Measurements from ENCODE around the gene CEBPE. TPM values are rescaled to one million over a fixed set of nuclear protein-coding genes. Genes with fewer than 3 reads are reported as not detected.

Gene CEBPE
- total and polyA plus RNA-seq, 8 donors: 0.14 to 1.0 (median 0.23) TPM; not detected in 2

- DNase-seq (no peak), ATAC-seq (no peak)
- Histone ChIP-seq H3K27ac (no peak overlapping the region), H3K4me3 (no peak overlapping the region), H3K4me1 (peaks cover 12 to 62% of the 10 kb centered on the region in 2 donors), H3K27me3 (no peaks in the 10 kb centered on the region), H3K36me3 (peaks cover 3 to 80% of the 10 kb centered on the region in 2 donors), H3K9me3 (no peaks in the 10 kb centered on the region)
- intact Hi-C loops (cut with DNase I): no loop called here
- TF ChIP-seq, protein P1, sequence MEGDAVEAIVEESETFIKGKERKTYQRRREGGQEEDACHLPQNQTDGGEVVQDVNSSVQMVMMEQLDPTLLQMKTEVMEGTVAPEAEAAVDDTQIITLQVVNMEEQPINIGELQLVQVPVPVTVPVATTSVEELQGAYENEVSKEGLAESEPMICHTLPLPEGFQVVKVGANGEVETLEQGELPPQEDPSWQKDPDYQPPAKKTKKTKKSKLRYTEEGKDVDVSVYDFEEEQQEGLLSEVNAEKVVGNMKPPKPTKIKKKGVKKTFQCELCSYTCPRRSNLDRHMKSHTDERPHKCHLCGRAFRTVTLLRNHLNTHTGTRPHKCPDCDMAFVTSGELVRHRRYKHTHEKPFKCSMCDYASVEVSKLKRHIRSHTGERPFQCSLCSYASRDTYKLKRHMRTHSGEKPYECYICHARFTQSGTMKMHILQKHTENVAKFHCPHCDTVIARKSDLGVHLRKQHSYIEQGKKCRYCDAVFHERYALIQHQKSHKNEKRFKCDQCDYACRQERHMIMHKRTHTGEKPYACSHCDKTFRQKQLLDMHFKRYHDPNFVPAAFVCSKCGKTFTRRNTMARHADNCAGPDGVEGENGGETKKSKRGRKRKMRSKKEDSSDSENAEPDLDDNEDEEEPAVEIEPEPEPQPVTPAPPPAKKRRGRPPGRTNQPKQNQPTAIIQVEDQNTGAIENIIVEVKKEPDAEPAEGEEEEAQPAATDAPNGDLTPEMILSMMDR (IDR thresholded peaks at IDR 0.05): no peak
Observed at GRCh38 chr14:23074906-23075305, 44.1 kb downstream of the CEBPE start.

DNA sequence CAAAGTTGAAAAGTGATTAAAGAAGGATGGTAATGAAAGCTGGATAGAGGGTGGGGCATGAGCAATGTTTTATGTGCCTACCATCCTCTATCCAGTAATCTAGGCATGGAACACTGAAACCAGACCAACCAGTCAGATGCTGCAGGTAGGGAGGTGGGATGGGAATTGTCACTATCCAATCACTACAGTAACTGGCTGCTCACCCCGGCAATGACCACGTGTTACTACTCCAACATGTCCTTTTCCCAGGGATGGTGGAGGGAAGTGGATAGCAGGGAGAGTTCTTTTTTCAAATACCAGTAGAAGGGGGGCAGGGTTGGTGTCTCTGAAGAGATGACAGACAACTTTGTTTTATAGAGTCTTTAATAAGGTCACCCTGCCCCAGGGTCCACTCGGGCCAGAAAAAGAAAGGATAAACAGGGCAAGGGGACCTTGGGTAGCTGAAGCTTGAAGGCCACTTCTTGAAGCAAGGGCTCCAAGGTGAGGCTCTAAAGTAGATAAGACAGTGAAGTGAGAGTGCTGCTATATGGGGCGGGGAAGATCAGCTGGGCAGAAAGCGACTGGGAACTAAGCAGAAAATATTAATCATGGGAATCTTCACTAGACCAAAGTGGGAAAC lies 47.0 kb downstream of the CEBPE start:
- Histone ChIP-seq H3K9me3 (no peaks in the 10 kb centered on the region), H3K27ac (peak overlapping the region; percentile 77 to 81), H3K4me3 (peak overlapping the region in 1 of 2 donors; percentile 69), H3K27me3 (no peaks in the 10 kb centered on the region), H3K36me3 (peaks cover 0 to 74% of the 10 kb centered on the region in 2 donors), H3K4me1 (peaks cover 12 to 57% of the 10 kb centered on the region in 2 donors)
- TF ChIP-seq, protein P1 (IDR thresholded peaks at IDR 0.05): no peak
- DNase-seq: no peak
- peak; percentile 6 for ATAC-seq
- intact Hi-C loops (cut with DNase I): no loop called here

DNA sequence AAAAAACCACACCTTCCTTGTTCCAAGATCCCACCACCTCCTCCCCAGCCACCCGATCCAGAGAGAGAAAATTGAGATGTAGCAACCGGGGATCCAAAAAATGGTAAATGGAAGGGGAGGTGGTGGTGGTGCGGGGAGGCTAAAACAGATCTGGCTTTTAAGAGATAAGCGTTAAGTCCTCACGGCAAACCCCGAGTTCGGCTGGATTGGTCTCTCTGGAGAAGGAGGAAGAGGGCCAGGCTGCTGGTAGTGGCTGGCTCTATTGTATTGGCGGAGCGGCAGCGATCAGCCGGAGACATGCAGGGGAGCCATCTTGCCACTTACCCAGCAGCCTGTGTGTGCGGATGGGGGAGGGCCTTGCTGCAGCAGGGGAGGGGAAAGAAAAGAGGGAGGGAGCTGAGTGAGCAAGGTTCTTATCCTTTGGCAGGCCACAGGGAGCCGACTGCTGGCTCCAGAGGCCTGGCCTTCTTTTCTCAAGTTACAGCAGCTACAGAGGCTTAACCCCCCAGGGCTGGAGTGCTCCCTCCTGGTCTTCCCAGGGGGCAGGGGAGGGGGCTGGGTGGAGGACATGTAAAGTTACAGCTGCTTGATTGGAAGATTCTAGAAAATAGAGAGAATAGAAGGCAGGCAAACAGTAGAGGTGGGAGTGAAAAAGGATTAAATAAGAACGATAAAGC lies 47.7 kb downstream of the CEBPE start:
- H3K27ac ChIP-seq: peak overlapping the region; percentile 77 to 81
- ATAC-seq: peak; percentile 95
- H3K27me3 ChIP-seq: no peaks in the 10 kb centered on the region
- peak; percentile 85 to 94 (median 90) for DNase-seq
- H3K4me3 ChIP-seq: peak overlapping the region; percentile 49 to 69
- H3K9me3 ChIP-seq: no peaks in the 10 kb centered on the region
- intact Hi-C loops (cut with DNase I): no loop called here
- peaks cover 12 to 50% of the 10 kb centered on the region in 2 donors for H3K4me1 ChIP-seq
- TF ChIP-seq, protein P1 (IDR thresholded peaks at IDR 0.05): no peak
- peaks cover 0 to 74% of the 10 kb centered on the region in 2 donors for H3K36me3 ChIP-seq

GRCh38 chr14:23070262-23071129 lies 48.6 kb downstream of the CEBPE start:
- no peak for DNase-seq
- no peak for ATAC-seq
- Histone ChIP-seq H3K27ac (peak overlapping the region; percentile 77 to 81), H3K4me1 (peaks cover 12 to 48% of the 10 kb centered on the region in 2 donors), H3K27me3 (no peaks in the 10 kb centered on the region), H3K4me3 (peak overlapping the region; percentile 49 to 69), H3K36me3 (peaks cover 0 to 74% of the 10 kb centered on the region in 2 donors), H3K9me3 (no peaks in the 10 kb centered on the region)
- intact Hi-C loops (cut with DNase I): no loop called here
- TF ChIP-seq, protein P1 (IDR thresholded peaks at IDR 0.05): no peak
